Right renal pelvis (tissue), 4 donors: Measurements from ENCODE around the gene CLCN7. TPM values are rescaled to one million over a fixed set of nuclear protein-coding genes. Genes with fewer than 3 reads are reported as not detected.
"Not testable (repeated sequence)": the region's sequence is repeated elsewhere in the genome, so short reads cannot be mapped to it uniquely, and the experiment has no call there.

ENCODE experiments used
- DNase-seq, 4 donors: peaks; one replicate each; pipeline ENCODE4 v3.0.0-alpha.2; 2013; ENCODE audit warnings: low read depth in 4 of 4, low spot score in 3 of 4, missing footprints in 1 of 4
- polyA plus RNA-seq, 4 donors: library from polyadenylated mRNA; unstranded; fragments of 120-200 nt; gene quantifications; one replicate each; pipeline ENCODE4 v1.2.1, GENCODE V29; 2013; ENCODE audit not compliant: insufficient read length in 4 of 4

CLCN7 gene
- polyA plus RNA-seq, 4 donors = 43.4 to 62.1 (median 48.6) TPM

- DNase-seq = no peak
Observed at GRCh38 chr16:1446296-1447080, 28.3 kb downstream of the CLCN7 start.

- DNase-seq = no peak
Observed at GRCh38 chr16:1445518-1446203, 29.2 kb downstream of the CLCN7 start.

GRCh38 chr16:1444730-1445517 lies 29.9 kb downstream of the CLCN7 start:
- DNase-seq = no peak

GRCh38 chr16:1443980-1444729 lies 30.7 kb downstream of the CLCN7 start, which contains the start of gene CCDC154:
CCDC154 (minus strand) TSS chr16:1444556; CDS start chr16:1444322, 234 bp downstream.
- no peak for DNase-seq

- no peak for DNase-seq
Observed at GRCh38 chr16:1443403-1443973, 31.3 kb downstream of the CLCN7 start.

- DNase-seq = no peak
Observed at GRCh38 chr16:1442697-1443096, 32.1 kb downstream of the CLCN7 start.

GRCh38 chr16:1441391-1441829 lies 33.4 kb downstream of the CLCN7 start:
- no peak for DNase-seq

GRCh38 chr16:1439699-1440074 lies 35.1 kb downstream of the CLCN7 start:
- DNase-seq = not testable (repeated sequence)

- DNase-seq = no peak
Observed at GRCh38 chr16:1439058-1439698, 35.6 kb downstream of the CLCN7 start.

GRCh38 chr16:1438229-1439057 lies 36.4 kb downstream of the CLCN7 start:
- DNase-seq = no peak

- no peak for DNase-seq
Observed at GRCh38 chr16:1437606-1438005, 37.2 kb downstream of the CLCN7 start.

- no peak for DNase-seq
Observed at GRCh38 chr16:1436731-1437355, 38.0 kb downstream of the CLCN7 start.

- no peak for DNase-seq
Observed at GRCh38 chr16:1435921-1436697, 38.7 kb downstream of the CLCN7 start.

- no peak for DNase-seq
Observed at GRCh38 chr16:1434644-1435592, 39.9 kb downstream of the CLCN7 start.

- DNase-seq = no peak
Observed at GRCh38 chr16:1433756-1434155, 41.1 kb downstream of the CLCN7 start.

- no peak for DNase-seq
Observed at GRCh38 chr16:1433263-1433560, 41.6 kb downstream of the CLCN7 start.
